CD4-positive, alpha-beta T cell treated with Interleukin-1 beta for 1 hour (primary cell): ENCODE results near the gene RSU1.

Experiments used
- DNase-seq, 2 donors: peaks; one replicate each; pipeline ENCODE4 v3.0.0-alpha.2; 2020 to 2022

Gene RSU1

GRCh38 chr10:16663444-16663843 is 153.8 kb downstream of the RSU1 start:
- DNase-seq, result no peak

- DNase-seq, result no peak
These were observed 154.3 kb downstream of the RSU1 start for GRCh38 chr10:16662923-16663322.

GRCh38 chr10:16656895-16657294 is 160.3 kb downstream of the RSU1 start:
- no peak for DNase-seq

GRCh38 chr10:16653224-16653623 is 164.0 kb downstream of the RSU1 start:
- no peak for DNase-seq

GRCh38 chr10:16652154-16652553 is 165.1 kb downstream of the RSU1 start:
- no peak for DNase-seq

- no peak for DNase-seq
These were observed 167.5 kb downstream of the RSU1 start for GRCh38 chr10:16649757-16650156.

GRCh38 chr10:16648366-16648765 is 168.9 kb downstream of the RSU1 start:
- DNase-seq, result no peak

- DNase-seq, result no peak
These were observed 170.8 kb downstream of the RSU1 start for GRCh38 chr10:16646181-16647059.

- DNase-seq, result no peak
These were observed 173.1 kb downstream of the RSU1 start for GRCh38 chr10:16644146-16644545.

GRCh38 chr10:16643502-16643901 is 173.7 kb downstream of the RSU1 start:
- no peak for DNase-seq

- no peak for DNase-seq
These were observed 177.1 kb downstream of the RSU1 start for GRCh38 chr10:16640153-16640552.

GRCh38 chr10:16639471-16639870 is 177.8 kb downstream of the RSU1 start:
- DNase-seq, result no peak

- no peak for DNase-seq
These were observed 184.2 kb downstream of the RSU1 start for GRCh38 chr10:16632996-16633395.

GRCh38 chr10:16626697-16627096 is 190.5 kb downstream of the RSU1 start:
- DNase-seq, result no peak

- no peak for DNase-seq
These were observed 204.3 kb downstream of the RSU1 start for GRCh38 chr10:16612981-16613355.

GRCh38 chr10:16612115-16612980 is 204.9 kb downstream of the RSU1 start:
- no peak for DNase-seq

GRCh38 chr10:16611037-16611436 is 206.2 kb downstream of the RSU1 start:
- no peak for DNase-seq

- DNase-seq, result no peak
These were observed 208.0 kb downstream of the RSU1 start for GRCh38 chr10:16609211-16609610.

- no peak for DNase-seq
These were observed 210.3 kb downstream of the RSU1 start for GRCh38 chr10:16606923-16607322.

GRCh38 chr10:16606421-16606820 is 210.8 kb downstream of the RSU1 start:
- DNase-seq, result no peak

GRCh38 chr10:16603308-16603707 is 213.9 kb downstream of the RSU1 start:
- DNase-seq, result no peak

GRCh38 chr10:16602104-16602775 is 215.0 kb downstream of the RSU1 start:
- DNase-seq, result no peak

GRCh38 chr10:16599662-16600061 is 217.6 kb downstream of the RSU1 start:
- no peak for DNase-seq
